Testis (tissue), 3 donors: ENCODE results near the gene TUBGCP6. TPM values are rescaled to one million over a fixed set of nuclear protein-coding genes. Genes with fewer than 3 reads are reported as not detected.

Source experiments
- DNase-seq: peaks from one replicate; pipeline ENCODE4 v3.0.0-alpha.2; 2019
- H3K27ac ChIP-seq, 2 donors: fragments of 200-600 bp; sonication (generic); one replicate each; pipeline ENCODE4 v1.5.1; 2019
- H3K27me3 ChIP-seq: fragments of 200-600 bp; sonication (generic); one replicate; pipeline ENCODE4 v1.5.1; 2019
- H3K36me3 ChIP-seq: fragments of 200-600 bp; sonication (generic); one replicate; pipeline ENCODE4 v1.5.1; 2017; ENCODE audit warnings: low read depth; ENCODE audit errors: missing control alignments
- H3K4me1 ChIP-seq: fragments of 200-600 bp; sonication (generic); one replicate; pipeline ENCODE4 v1.5.1; 2019
- H3K4me3 ChIP-seq, 2 donors: fragments of 200-600 bp; sonication (generic); one replicate each; pipeline ENCODE4 v1.5.1; 2017 to 2019
- H3K9me3 ChIP-seq: fragments of 200-600 bp; sonication (generic); one replicate; pipeline ENCODE4 v1.5.1; 2017
- CTCF ChIP-seq, 3 experiments: fragments of 450-650 bp in 2 of 3; fragments of 200-600 bp in 1 of 3; sonication (generic) in 1 of 3; IDR thresholded peaks; one replicate each; pipeline ENCODE4 v1.5.1; 2016 to 2019; ENCODE audit warnings: antibody characterized with exemption in 3 of 3, mild to moderate bottlenecking in 2 of 3, moderate library complexity in 1 of 3
- POLR2A ChIP-seq: fragments of 450-650 bp; IDR thresholded peaks from one replicate; pipeline ENCODE4 v1.6.1; 2017; ENCODE audit warnings: antibody characterized with exemption, mild to moderate bottlenecking, moderate library complexity
- WGBS, 2 donors: methylation state at CpG; one replicate each; pipeline ENCODE4 v1.1.5; 2018; 5-methylcytosine and 5-hydroxymethylcytosine counted together
- intact Hi-C: fragments of 100-400 bp; cut with DNase I; formaldehyde crosslinking; loops from one replicate; pipeline ENCODE4 v1.15.1; 2023; ENCODE audit warnings: low total_unique reads
- polyA plus RNA-seq: library from polyadenylated mRNA; stranded (reverse); fragments of 350-450 nt; fragmentation: Illumina TruSeq; extraction: RNeasy Lipid Tissue Mini Kit (QIAGEN cat#74804); gene quantifications from one replicate; pipeline ENCODE4 v1.2.3, GENCODE V29; 2014; ENCODE audit warnings: low read depth, low replicate concordance; ENCODE audit not compliant: insufficient read depth
- total RNA-seq, 2 donors: library from RNA; depleted of rRNA; stranded (reverse); fragments of >200 nt; gene quantifications; one replicate each; pipeline ENCODE4 v1.2.3, GENCODE V29; 2016

TUBGCP6 gene
- total and polyA plus RNA-seq, 3 donors from 2014 or later: 40.2 to 143 (median 136) TPM

- intact Hi-C loops: no loop called here
- H3K36me3 ChIP-seq: no peaks in the 10 kb centered on the region
- no peaks in the 10 kb centered on the region for H3K9me3 ChIP-seq
- TF ChIP-seq POLR2A: no peak
- TF ChIP-seq CTCF (IDR thresholded peaks at IDR 0.05): no peak
- DNase-seq: no peak
- 58 to 71% methylated on average over 11 of the region's 11 CpGs for WGBS, 2 donors
- no peak overlapping the region for H3K27ac ChIP-seq
- H3K27me3 ChIP-seq: no peaks in the 10 kb centered on the region
- H3K4me1 ChIP-seq: peaks cover 4% of the 10 kb centered on the region
- no peak overlapping the region for H3K4me3 ChIP-seq
These were observed 76.9 kb downstream of the TUBGCP6 start for GRCh38 chr22:50167689-50168489.

Other genes with a start within 250 kb of the TUBGCP6 start
- gene IL17REL, start 232.3 kb downstream of the TUBGCP6 start, total RNA-seq: under 1 TPM; 0.25 to 0.55 TPM
- gene IL17REL, start 232.3 kb downstream of the TUBGCP6 start, polyA plus RNA-seq: 0.30 TPM
- 10 to 100 TPM in 1 of 2 donors, 1 to 10 TPM in 1; 5.1 to 11.9 TPM for gene TTLL8, start 186.7 kb downstream of the TUBGCP6 start, total RNA-seq
- 11.3 TPM for gene TTLL8, start 186.7 kb downstream of the TUBGCP6 start, polyA plus RNA-seq
- 1 to 10 TPM; 1.3 to 1.5 TPM for gene MLC1, start 159.6 kb downstream of the TUBGCP6 start, total RNA-seq
- gene MLC1, start 159.6 kb downstream of the TUBGCP6 start, polyA plus RNA-seq: 1.3 TPM
- gene MOV10L1, start 155.0 kb downstream of the TUBGCP6 start, total RNA-seq: 10 to 100 TPM; 48.4 to 62.4 TPM
- 73.3 TPM for gene MOV10L1, start 155.0 kb downstream of the TUBGCP6 start, polyA plus RNA-seq
- 1 to 10 TPM; 5.3 to 6.3 TPM for gene PANX2, start 74.3 kb downstream of the TUBGCP6 start, total RNA-seq
- gene PANX2, start 74.3 kb downstream of the TUBGCP6 start, polyA plus RNA-seq: 2.0 TPM
- gene TRABD, start 59.1 kb downstream of the TUBGCP6 start, total RNA-seq: 10 to 100 TPM; 38.7 to 45.3 TPM
- gene TRABD, start 59.1 kb downstream of the TUBGCP6 start, polyA plus RNA-seq: 23.7 TPM
- 10 to 100 TPM; 57.9 to 66.8 TPM for gene SELENOO, start 44.0 kb downstream of the TUBGCP6 start, total RNA-seq
- 20.8 TPM for gene SELENOO, start 44.0 kb downstream of the TUBGCP6 start, polyA plus RNA-seq
- gene HDAC10, start 6.2 kb upstream of the TUBGCP6 start, total RNA-seq: 10 to 100 TPM; 32.1 to 33.1 TPM
- gene HDAC10, start 6.2 kb upstream of the TUBGCP6 start, polyA plus RNA-seq: 13.5 TPM
- 10 to 100 TPM; 22.3 to 25.1 TPM for gene MAPK12, start 16.7 kb upstream of the TUBGCP6 start, total RNA-seq
- gene MAPK12, start 16.7 kb upstream of the TUBGCP6 start, polyA plus RNA-seq: 9.1 TPM
- 10 to 100 TPM in 1 of 2 donors, 1 to 10 TPM in 1; 8.3 to 10.7 TPM for gene MAPK11, start 25.4 kb upstream of the TUBGCP6 start, total RNA-seq
- gene MAPK11, start 25.4 kb upstream of the TUBGCP6 start, polyA plus RNA-seq: 6.4 TPM
- gene PLXNB2, start 62.6 kb upstream of the TUBGCP6 start, total RNA-seq: 100 to 1,000 TPM; 219 to 243 TPM
- gene PLXNB2, start 62.6 kb upstream of the TUBGCP6 start, polyA plus RNA-seq: 98.0 TPM
- 10 to 100 TPM; 17.1 to 18.0 TPM for gene DENND6B, start 82.0 kb upstream of the TUBGCP6 start, total RNA-seq
- gene DENND6B, start 82.0 kb upstream of the TUBGCP6 start, polyA plus RNA-seq: 22.0 TPM
- gene PPP6R2, start 98.3 kb upstream of the TUBGCP6 start, total RNA-seq: 100 to 1,000 TPM; 138 to 142 TPM
- 123 TPM for gene PPP6R2, start 98.3 kb upstream of the TUBGCP6 start, polyA plus RNA-seq
- 100 to 1,000 TPM; 201 to 208 TPM for gene SBF1, start 230.0 kb upstream of the TUBGCP6 start, total RNA-seq
- 239 TPM for gene SBF1, start 230.0 kb upstream of the TUBGCP6 start, polyA plus RNA-seq
- gene ADM2, start 236.5 kb upstream of the TUBGCP6 start, total RNA-seq: 1 to 10 TPM; 1.0 to 1.9 TPM
- 0.99 TPM for gene ADM2, start 236.5 kb upstream of the TUBGCP6 start, polyA plus RNA-seq
- under 1 TPM; 0.24 to 0.25 TPM for gene MIOX, start 241.8 kb upstream of the TUBGCP6 start, total RNA-seq
- not detected for gene MIOX, start 241.8 kb upstream of the TUBGCP6 start, polyA plus RNA-seq